ENCODE results near the gene CBX8.

Gene CBX8

GRCh38 chr17:79747508-79748294 is 49.2 kb downstream of the CBX8 start:
- Histone ChIP-seq H3K27me3 (peaks cover 0 to 83% of the 10 kb centered on the region in 2 donors), H3K27ac (no peak overlapping the region), H3K4me3 (no peak overlapping the region), H3K9me3 (no peaks in the 10 kb centered on the region), H3K36me3 (no peaks in the 10 kb centered on the region), H3K4me1 (peaks cover 0 to 17% (median 8%) of the 10 kb centered on the region in 4 donors)
- intact Hi-C loops (cut with DNase I; ENCODE audit: low total_unique reads), result loop anchor here (5.0 kb wide), 1 partner anchor 245 kb away; no protein-coding TSS in a partner anchor
- no peak for DNase-seq
- TF ChIP-seq CTCF (IDR thresholded peaks at IDR 0.05), result no peak

DNA sequence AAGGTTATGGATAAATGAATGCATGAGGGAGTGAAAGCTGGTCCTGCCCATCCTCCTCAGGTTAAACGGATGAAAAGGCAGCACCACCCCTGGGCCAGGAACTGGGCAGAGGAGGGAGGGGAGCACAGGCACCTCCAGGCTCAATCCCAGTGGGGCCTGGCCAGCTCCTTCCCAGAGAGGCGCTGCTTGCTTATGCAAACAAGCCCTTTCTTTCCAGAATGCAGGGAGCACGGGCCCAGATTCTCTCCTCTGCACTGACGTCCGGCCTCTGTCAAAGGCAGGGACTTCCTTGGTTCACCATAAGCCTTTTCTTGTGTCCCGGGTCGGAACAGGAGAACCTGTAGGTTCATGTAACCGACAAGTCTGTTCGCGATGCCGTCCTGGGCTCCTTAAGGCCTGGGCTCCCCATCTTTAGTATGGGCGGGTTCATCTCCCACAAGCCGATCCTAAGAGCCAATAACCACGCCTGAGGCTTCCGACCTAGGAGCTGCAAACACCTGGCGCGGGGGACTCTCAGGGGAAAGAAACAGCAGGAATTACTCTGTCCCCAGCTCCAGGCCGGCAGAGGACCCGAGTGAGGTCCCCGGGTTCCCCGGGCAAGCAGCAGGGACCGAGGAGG is 49.9 kb downstream of the CBX8 start:
- no peak for DNase-seq
- H3K4me3 ChIP-seq, result no peak overlapping the region
- no peak overlapping the region for H3K27ac ChIP-seq
- peaks cover 0 to 20% (median 10%) of the 10 kb centered on the region in 4 donors for H3K4me1 ChIP-seq
- intact Hi-C loops (cut with DNase I; ENCODE audit: low total_unique reads), result loop anchor here (5.0 kb wide), 1 partner anchor 245 kb away; no protein-coding TSS in a partner anchor
- no peaks in the 10 kb centered on the region for H3K9me3 ChIP-seq
- H3K27me3 ChIP-seq, result peaks cover 0 to 86% of the 10 kb centered on the region in 2 donors
- TF ChIP-seq CTCF (IDR thresholded peaks at IDR 0.05), result no peak
- H3K36me3 ChIP-seq, result no peaks in the 10 kb centered on the region

DNA sequence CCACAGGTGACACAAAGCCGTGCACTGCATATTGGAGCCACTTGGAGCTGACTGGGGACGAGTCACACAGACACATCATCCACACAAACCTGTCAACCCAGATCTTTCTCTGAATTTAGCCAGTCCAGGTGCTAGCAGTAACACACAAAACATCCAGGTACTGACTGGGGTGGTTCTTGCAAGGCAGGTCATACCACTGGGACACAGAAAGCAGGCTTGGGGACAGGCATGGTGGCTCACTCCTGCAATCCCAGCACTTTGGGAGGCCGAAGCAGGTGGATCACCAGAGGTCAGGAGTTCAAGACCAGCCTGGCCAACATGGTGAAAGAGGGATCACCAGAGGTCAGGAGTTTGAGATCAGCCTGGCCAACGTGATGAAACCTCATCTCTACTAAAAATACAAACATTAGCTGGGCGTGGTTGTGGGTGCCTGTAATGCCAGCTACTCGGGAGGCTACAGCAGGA is 51.2 kb downstream of the CBX8 start:
- intact Hi-C loops (cut with DNase I; ENCODE audit: low total_unique reads), result loop anchor here (5.0 kb wide), 1 partner anchor 247 kb away; no protein-coding TSS in a partner anchor
- TF ChIP-seq CTCF (IDR thresholded peaks at IDR 0.05), result no peak
- DNase-seq, result no peak
- Histone ChIP-seq H3K9me3 (no peaks in the 10 kb centered on the region), H3K27ac (no peak overlapping the region), H3K27me3 (peaks cover 0 to 86% of the 10 kb centered on the region in 2 donors), H3K4me1 (peaks cover 0 to 27% (median 16%) of the 10 kb centered on the region in 4 donors), H3K4me3 (no peak overlapping the region), H3K36me3 (no peaks in the 10 kb centered on the region)

DNA sequence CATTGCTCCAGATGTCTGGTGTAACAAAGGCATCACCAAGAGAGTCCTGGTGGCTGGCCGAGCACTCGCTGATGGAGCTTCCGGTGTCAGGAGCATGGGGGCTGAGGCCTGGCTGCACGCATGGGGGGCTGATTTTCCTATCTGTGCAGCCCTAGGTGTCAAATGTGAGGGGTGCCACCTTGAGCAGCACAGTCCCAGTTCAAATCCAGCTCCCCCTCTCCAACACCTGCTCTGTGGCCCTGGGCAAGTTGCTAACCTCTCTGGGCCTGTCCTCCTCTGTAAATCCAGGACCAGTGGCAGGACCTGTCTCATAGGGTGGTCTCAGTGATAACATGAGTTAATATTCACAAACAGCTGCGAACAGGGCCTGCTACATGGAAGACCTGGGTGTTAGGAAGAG is 53.3 kb downstream of the CBX8 start:
- Histone ChIP-seq H3K36me3 (no peaks in the 10 kb centered on the region), H3K9me3 (no peaks in the 10 kb centered on the region), H3K4me1 (peaks cover 0 to 27% (median 16%) of the 10 kb centered on the region in 4 donors), H3K4me3 (no peak overlapping the region), H3K27me3 (peaks cover 0 to 88% of the 10 kb centered on the region in 2 donors), H3K27ac (no peak overlapping the region)
- no peak for TF ChIP-seq CTCF (IDR thresholded peaks at IDR 0.05)
- intact Hi-C loops (cut with DNase I; ENCODE audit: low total_unique reads), result no loop called here
- DNase-seq, result no peak

DNA sequence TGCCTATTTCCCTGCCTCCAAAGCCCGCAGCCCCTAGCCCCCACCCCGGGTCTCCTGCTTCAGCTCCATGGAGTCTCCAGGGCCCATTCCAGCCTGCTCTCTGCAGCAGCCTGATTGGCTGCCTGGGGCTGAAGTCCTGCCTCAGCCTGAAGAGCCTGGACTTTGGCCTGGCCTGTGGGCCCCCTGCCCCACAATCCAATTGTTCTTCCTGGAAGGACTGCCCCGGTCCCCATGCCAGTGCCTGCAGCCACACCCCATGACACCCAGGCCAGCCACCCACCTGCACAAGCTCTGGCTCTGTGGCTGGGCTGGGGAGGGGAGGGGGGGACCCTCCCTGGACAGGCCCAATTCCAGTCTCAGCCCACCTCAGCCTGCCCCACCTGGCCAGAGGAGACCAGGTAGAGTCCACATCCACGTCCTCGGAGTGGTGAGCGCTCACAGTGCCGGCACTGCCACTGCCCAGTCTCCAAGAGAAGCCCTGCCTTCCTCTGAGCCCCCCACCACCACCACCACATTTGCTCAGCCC is 53.9 kb downstream of the CBX8 start:
- no peak for TF ChIP-seq CTCF (IDR thresholded peaks at IDR 0.05)
- Histone ChIP-seq H3K4me1 (peaks cover 0 to 21% (median 16%) of the 10 kb centered on the region in 4 donors), H3K27ac (no peak overlapping the region), H3K4me3 (no peak overlapping the region), H3K9me3 (no peaks in the 10 kb centered on the region), H3K36me3 (no peaks in the 10 kb centered on the region), H3K27me3 (peaks cover 0 to 88% of the 10 kb centered on the region in 2 donors)
- no peak for DNase-seq
- intact Hi-C loops (cut with DNase I; ENCODE audit: low total_unique reads), result no loop called here
